Measurements from ENCODE around the gene ALOX5AP. TPM values are rescaled to one million over a fixed set of nuclear protein-coding genes. Genes with fewer than 3 reads are reported as not detected.

The ALOX5AP gene
- total and polyA plus RNA-seq, 9 of the 15 experiments (the other 6 are each of a cell fraction or from before 2014, with no cell fraction given), result 0.31 TPM; not detected in 8

DNA sequence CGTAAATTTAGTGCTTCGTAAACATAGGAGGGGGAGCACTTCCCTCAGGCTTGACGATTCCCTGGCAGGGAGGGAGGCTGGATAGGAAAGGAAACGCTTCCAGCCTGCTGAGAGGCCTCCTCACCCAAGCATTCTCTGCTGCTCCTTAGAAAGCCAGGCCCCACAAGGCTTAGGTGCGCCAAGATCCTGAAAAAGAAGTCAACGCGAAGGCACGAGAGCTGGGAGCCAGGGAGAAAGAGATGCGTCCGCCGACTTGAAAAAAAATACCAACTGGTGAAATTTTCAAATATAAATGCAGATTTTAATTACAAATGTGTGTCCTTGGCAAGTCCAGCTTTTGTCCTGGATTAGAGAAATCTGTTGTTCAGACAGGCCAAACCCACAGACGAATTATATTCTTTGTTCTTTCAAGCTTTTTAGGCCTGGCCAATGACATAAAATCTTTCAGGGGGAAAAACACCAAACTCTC, 64.0 kb downstream of the ALOX5AP start:
- TF ChIP-seq ZNF644 (tag; IDR thresholded peaks at IDR 0.05; ENCODE audit: low read depth), result no peak
- no peak for TF ChIP-seq EZH2 (IDR thresholded peaks at IDR 0.05; ENCODE audit: borderline replicate concordance, low read depth, low read length)
- TF ChIP-seq GABPB2 (CRISPR knock-in tag; conservative IDR thresholded peaks at IDR 0.05), result no peak
- ChIA-PET CTCF (ENCODE audit: low intra/inter-chr PET ratio) (no interaction called here), POLR2A (no interaction called here)
- Histone ChIP-seq H3K27me3 (ENCODE audit: control insufficient read depth in 2 of 2, insufficient read depth in 2 of 2, low read length in 2 of 2) (peaks cover 0 to 29% of the 10 kb centered on the region in 2 experiments; a peak in 3 of 5 replicates), H2AFZ (ENCODE audit: low read depth, low read length) (no peak overlapping the region), H3K9me1 (ENCODE audit: control insufficient read depth, insufficient read depth, low read length) (no peaks in the 10 kb centered on the region), H3K9me3 (replicated peaks; ENCODE audit: control insufficient read depth, insufficient read depth, low read depth, low read length) (no peaks in the 10 kb centered on the region), H4K20me1 (replicated peaks; ENCODE audit: control insufficient read depth, insufficient read depth, low read length) (no peaks in the 10 kb centered on the region), H3K4me1 (replicated peaks in 1 of 2; ENCODE audit: control insufficient read depth in 2 of 2, insufficient read depth in 2 of 2, low read length in 2 of 2) (peaks cover 0 to 6% of the 10 kb centered on the region in 2 experiments; a peak in 2 of 5 replicates), H3K4me3 (no peak overlapping the region), H3K27ac (ENCODE audit: extremely low read depth, low read depth, low read length) (no peak overlapping the region), H3K4me2 (ENCODE audit: insufficient read depth, low read length) (no peak overlapping the region), H3K9ac (ENCODE audit: insufficient read depth in 1 of 2, low read depth in 2 of 2, low read length in 2 of 2) (no peak overlapping the region), H3K79me2 (ENCODE audit: control insufficient read depth, insufficient read depth, low read length) (no peaks in the 10 kb centered on the region), H3K36me3 (ENCODE audit: control insufficient read depth, insufficient read depth, low read length) (no peaks in the 10 kb centered on the region)
- ATAC-seq (no peak), FAIRE-seq (no peak), DNase-seq (ENCODE audit: extremely low read depth in 1 of 4, low spot score in 3 of 4) (no peak)
- no TSS peak for BruUV-seq (replicated peaks)
- intact Hi-C loops (cut with micrococcal nuclease) (no loop called here), in situ Hi-C loops (cut with MboI) (loop anchor here (10.0 kb wide), 1 partner anchor 675 kb away; no protein-coding TSS in a partner anchor)
- WGBS (ENCODE audit: insufficient coverage, low coverage, missing lambda C conversion rate), result 9% methylated on average over 11 of the region's 12 CpGs

DNA sequence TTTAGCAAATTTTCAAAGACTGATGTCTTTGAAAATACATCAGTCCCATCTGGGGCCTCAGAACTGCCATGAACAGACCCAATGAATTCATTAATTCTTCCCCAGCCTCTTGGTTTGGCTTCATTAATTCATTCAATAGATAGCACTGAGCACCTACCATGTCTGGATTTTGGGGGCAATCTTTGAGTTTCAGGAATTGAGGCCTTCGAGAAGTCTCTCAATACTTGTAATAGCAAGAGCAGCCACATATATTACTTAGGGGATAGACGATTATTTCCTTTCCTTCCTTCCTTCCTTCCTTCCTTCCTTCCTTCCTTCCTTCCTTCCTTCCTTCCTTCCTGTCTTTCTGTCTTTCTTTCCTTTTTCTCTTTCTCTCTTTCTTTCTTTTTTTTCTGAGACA, 64.8 kb downstream of the ALOX5AP start:
- 8% methylated on average over 2 of the region's 2 CpGs for WGBS (ENCODE audit: insufficient coverage, low coverage, missing lambda C conversion rate)
- peaks cover 0 to 6% of the 10 kb centered on the region in 2 experiments; a peak in 2 of 5 replicates for H3K4me1 ChIP-seq (replicated peaks in 1 of 2; ENCODE audit: control insufficient read depth in 2 of 2, insufficient read depth in 2 of 2, low read length in 2 of 2)
- ATAC-seq (no peak), DNase-seq (ENCODE audit: extremely low read depth in 1 of 4, low spot score in 3 of 4) (no peak), FAIRE-seq (no peak)
- BruUV-seq (replicated peaks), result no TSS peak
- POLR2A ChIA-PET, result no interaction called here
- CTCF ChIA-PET (ENCODE audit: low intra/inter-chr PET ratio), result no interaction called here
- H3K4me2 ChIP-seq (ENCODE audit: insufficient read depth, low read length), result no peak overlapping the region
- no peak overlapping the region for H3K9ac ChIP-seq (ENCODE audit: insufficient read depth in 1 of 2, low read depth in 2 of 2, low read length in 2 of 2)
- no peak overlapping the region for H3K4me3 ChIP-seq
- intact Hi-C loops (cut with micrococcal nuclease), result loop anchor here (5.0 kb wide), 1 partner anchor 223 kb away; no protein-coding TSS in a partner anchor
- H3K27me3 ChIP-seq (ENCODE audit: control insufficient read depth in 2 of 2, insufficient read depth in 2 of 2, low read length in 2 of 2), result peaks cover under 1 to 36% of the 10 kb centered on the region in 2 experiments; a peak in 4 of 5 replicates
- in situ Hi-C loops (cut with MboI), result loop anchor here (10.0 kb wide), 1 partner anchor 655 kb away; no protein-coding TSS in a partner anchor
- no peaks in the 10 kb centered on the region for H3K9me3 ChIP-seq (replicated peaks; ENCODE audit: control insufficient read depth, insufficient read depth, low read depth, low read length)
- no peaks in the 10 kb centered on the region for H3K79me2 ChIP-seq (ENCODE audit: control insufficient read depth, insufficient read depth, low read length)
- H2AFZ ChIP-seq (ENCODE audit: low read depth, low read length), result no peak overlapping the region
- H3K36me3 ChIP-seq (ENCODE audit: control insufficient read depth, insufficient read depth, low read length), result no peaks in the 10 kb centered on the region
- H3K27ac ChIP-seq (ENCODE audit: extremely low read depth, low read depth, low read length), result no peak overlapping the region
- H3K9me1 ChIP-seq (ENCODE audit: control insufficient read depth, insufficient read depth, low read length), result no peaks in the 10 kb centered on the region
- H4K20me1 ChIP-seq (replicated peaks; ENCODE audit: control insufficient read depth, insufficient read depth, low read length), result no peaks in the 10 kb centered on the region
- no peak for TF ChIP-seq RERE (CRISPR knock-in tag; IDR thresholded peaks at IDR 0.05; ENCODE audit: borderline replicate concordance)
- no peak for TF ChIP-seq STAT5B (CRISPR knock-in tag; IDR thresholded peaks at IDR 0.05)
- no peak for TF ChIP-seq ADNP (tag; IDR thresholded peaks at IDR 0.05)
- no peak for TF ChIP-seq HOXB6 (CRISPR knock-in tag; IDR thresholded peaks at IDR 0.05; ENCODE audit: borderline replicate concordance)
- TF ChIP-seq ZNF124 (CRISPR knock-in tag; IDR thresholded peaks at IDR 0.05), result no peak
- no peak for TF ChIP-seq ZNF561 (CRISPR knock-in tag; conservative IDR thresholded peaks at IDR 0.05)
- TF ChIP-seq ZNF165 (CRISPR knock-in tag; IDR thresholded peaks at IDR 0.05; ENCODE audit: borderline replicate concordance), result no peak
- no peak for TF ChIP-seq MAZ (CRISPR knock-in tag; conservative IDR thresholded peaks at IDR 0.05 in 1 of 2, IDR thresholded peaks at IDR 0.05 in 1 of 2)

All from K562 (cell line).